ENCODE data around the gene GLYATL1. TPM values are rescaled to one million over a fixed set of nuclear protein-coding genes. Genes with fewer than 3 reads are reported as not detected.
A peak's percentile ranks its signal among the peaks of the same experiment; 100 is the strongest.

GLYATL1 gene
- total and polyA plus RNA-seq, 11 donors = 1.6 TPM; not detected in 10

GRCh38 chr11:58907780-58908179 is 31.5 kb upstream of the GLYATL1 start:
- ATAC-seq = no peak
- H3K36me3 ChIP-seq = no peaks in the 10 kb centered on the region
- H3K27me3 ChIP-seq = peaks cover under 1 to 52% (median 25%) of the 10 kb centered on the region in 9 donors
- WGBS, 4 donors = 73 to 78% (median 76%) methylated on average over 3 of the region's 3 CpGs
- H3K4me3 ChIP-seq = no peak overlapping the region
- no peak for DNase-seq
- intact Hi-C loops (cut with DNase I) = loop anchor here in 2 of 10 donors (10.0 kb wide), 1 partner anchor 253 kb away; no protein-coding TSS in a partner anchor
- no peaks in the 10 kb centered on the region for H3K9me3 ChIP-seq
- peaks cover 0 to 20% (median 0%) of the 10 kb centered on the region in 12 donors for H3K4me1 ChIP-seq
- H3K27ac ChIP-seq = peak overlapping the region in 1 of 12 donors; percentile 55
- TF ChIP-seq POLR2A (IDR thresholded peaks at IDR 0.05) = no peak
- no peak for TF ChIP-seq CTCF (IDR thresholded peaks at IDR 0.05)

GRCh38 chr11:58912124-58912523 is 27.2 kb upstream of the GLYATL1 start:
- H3K4me3 ChIP-seq = no peak overlapping the region
- intact Hi-C loops (cut with DNase I) = no loop called here
- no peak overlapping the region for H3K27ac ChIP-seq
- DNase-seq (no peak), ATAC-seq (no peak)
- H3K9me3 ChIP-seq = peaks cover 0 to 13% (median 7%) of the 10 kb centered on the region in 12 donors
- H3K36me3 ChIP-seq = no peaks in the 10 kb centered on the region
- peaks cover 0 to 13% (median 0%) of the 10 kb centered on the region in 9 donors for H3K27me3 ChIP-seq
- TF ChIP-seq POLR2A (IDR thresholded peaks at IDR 0.05) (no peak), CTCF (IDR thresholded peaks at IDR 0.05) (no peak)
- peaks cover 0 to 5% (median 0%) of the 10 kb centered on the region in 12 donors for H3K4me1 ChIP-seq

- ATAC-seq (no peak), DNase-seq (no peak)
- Histone ChIP-seq H3K9me3 (peaks cover 0 to 25% (median 12%) of the 10 kb centered on the region in 12 donors), H3K27ac (no peak overlapping the region), H3K4me3 (no peak overlapping the region), H3K27me3 (peaks cover 0 to 4% (median 0%) of the 10 kb centered on the region in 9 donors), H3K4me1 (no peaks in the 10 kb centered on the region), H3K36me3 (no peaks in the 10 kb centered on the region)
- intact Hi-C loops (cut with DNase I) = no loop called here
- TF ChIP-seq CTCF (IDR thresholded peaks at IDR 0.05) (no peak), POLR2A (IDR thresholded peaks at IDR 0.05) (no peak)
These were observed 25.6 kb upstream of the GLYATL1 start for GRCh38 chr11:58913685-58914084.

- Histone ChIP-seq H3K27me3 (no peaks in the 10 kb centered on the region), H3K4me3 (no peak overlapping the region), H3K4me1 (no peaks in the 10 kb centered on the region), H3K9me3 (peaks cover 0 to 25% (median 12%) of the 10 kb centered on the region in 12 donors), H3K27ac (no peak overlapping the region), H3K36me3 (no peaks in the 10 kb centered on the region)
- WGBS, 4 donors = 86 to 97% (median 90%) methylated on average over 2 of the region's 2 CpGs
- TF ChIP-seq POLR2A (IDR thresholded peaks at IDR 0.05) (no peak), CTCF (IDR thresholded peaks at IDR 0.05) (no peak)
- no peak for ATAC-seq
- intact Hi-C loops (cut with DNase I) = no loop called here
- no peak for DNase-seq
These were observed 24.3 kb upstream of the GLYATL1 start for GRCh38 chr11:58914821-58915543.

All from heart left ventricle (tissue), 16 donors.